Endothelial cell of umbilical vein (primary cell): ENCODE measurements around the gene RAB18. TPM values are rescaled to one million over a fixed set of nuclear protein-coding genes. Genes with fewer than 3 reads are reported as not detected.

ENCODE experiments used
- BruUV-seq: library from RNA; stranded (reverse); fragments of 400-500 nt; replicated peaks from 2 replicates; lab custom pipeline; 2021; lab: Mats Ljungman, UMichigan
- CTCF ChIA-PET: fragments of 300-600, 350-600 bp; sonication (Branson Sonifier 250); formaldehyde crosslinking; loops from one replicate; lab custom pipeline; 2021; ENCODE audit warnings: antibody characterized with exemption, inconsistent platforms; lab: Charles Lee
- POLR2A ChIA-PET: fragments of 300-600, 350-600 bp; sonication (Branson Sonifier 250); formaldehyde crosslinking; loops from one replicate; lab custom pipeline; 2021; ENCODE audit warnings: antibody characterized with exemption, inconsistent platforms; lab: Charles Lee
- DNase-seq: peaks from one replicate; pipeline ENCODE4 v3.0.0-alpha.2; 2011; ENCODE audit warnings: low read depth, low spot score
- FAIRE-seq: peaks from 2 replicates; lab custom pipeline; 2011; peaks lifted over from hg19 to GRCh38; lab: Jason Lieb, UNC
- H2AFZ ChIP-seq: 2 replicates; pipeline ENCODE4 v1.6.0; 2012; ENCODE audit warnings: low read depth, low read length, control low read depth, inconsistent platforms
- H3K27ac ChIP-seq: 2 replicates; pipeline ENCODE4 v1.5.1; 2011; ENCODE audit warnings: low read depth, mild to moderate bottlenecking, control low read depth, low read length, moderate library complexity; ENCODE audit not compliant: insufficient read depth
- H3K27me3 ChIP-seq, 2 experiments: 2 replicates each; pipeline versions ENCODE4 v1.6.0 to v1.6.1; 2011; ENCODE audit warnings: low read length in 2 of 2, mixed read lengths in 1 of 2; ENCODE audit not compliant: control insufficient read depth in 2 of 2, insufficient read depth in 2 of 2
- H3K36me3 ChIP-seq, 2 experiments: 2 replicates in 1 of 2; 3 replicates in 1 of 2; pipeline ENCODE4 v1.5.1; 2011; ENCODE audit warnings: low read length in 2 of 2, mild to moderate bottlenecking in 1 of 2, moderate library complexity in 1 of 2; ENCODE audit not compliant: control insufficient read depth in 2 of 2, insufficient read depth in 2 of 2; ENCODE audit errors: extremely low read depth in 1 of 2
- H3K4me1 ChIP-seq: 3 replicates; pipeline ENCODE4 v1.5.1; 2011; ENCODE audit warnings: mild to moderate bottlenecking, low read length; ENCODE audit not compliant: control insufficient read depth, insufficient read depth; ENCODE audit errors: extremely low read depth
- H3K4me2 ChIP-seq: 2 replicates; pipeline ENCODE4 v1.6.1; 2011; ENCODE audit warnings: low read length, control low read depth, mixed read lengths; ENCODE audit not compliant: insufficient read depth
- H3K4me3 ChIP-seq, 3 experiments: fragments of 200-600 bp in 1 of 3; sonication (generic), shearing (Covaris generic) in 1 of 3; replicated peaks in 1 of 3; 2 replicates each; pipeline ENCODE4 v1.5.1; 2011 to 2016; ENCODE audit warnings: control low read depth in 3 of 3, low read length in 3 of 3, mild to moderate bottlenecking in 2 of 3, inconsistent platforms in 1 of 3, low read depth in 1 of 3, moderate library complexity in 1 of 3; ENCODE audit not compliant: insufficient read depth in 1 of 3
- H3K79me2 ChIP-seq: 2 replicates; pipeline ENCODE4 v1.6.0; 2012; ENCODE audit warnings: low read length, inconsistent platforms; ENCODE audit not compliant: control insufficient read depth, insufficient read depth
- H3K9ac ChIP-seq: replicated peaks from 2 replicates; pipeline ENCODE3; 2011; ENCODE audit warnings: low read length, control low read depth; ENCODE audit not compliant: insufficient read depth; ENCODE audit errors: extremely low read depth
- H3K9me1 ChIP-seq: replicated peaks from 3 replicates; pipeline ENCODE4 v1.6.0; 2011; ENCODE audit warnings: mild to moderate bottlenecking, low read length; ENCODE audit not compliant: control insufficient read depth, insufficient read depth; ENCODE audit errors: extremely low read depth
- H3K9me3 ChIP-seq: replicated peaks from 2 replicates; pipeline ENCODE4 v1.5.1; 2012; ENCODE audit warnings: low read length, inconsistent platforms; ENCODE audit not compliant: control insufficient read depth, insufficient read depth
- H4K20me1 ChIP-seq: replicated peaks from 2 replicates; pipeline ENCODE3; 2011; ENCODE audit warnings: mild to moderate bottlenecking, low read length; ENCODE audit not compliant: control insufficient read depth, insufficient read depth; ENCODE audit errors: extremely low read depth
- FOS ChIP-seq: IDR thresholded peaks from 2 replicates; pipeline ENCODE4 v1.6.1; 2011; ENCODE audit warnings: mild to moderate bottlenecking, low read length, moderate library complexity, borderline replicate concordance; ENCODE audit not compliant: insufficient read depth
- GATA2 ChIP-seq: IDR thresholded peaks from 2 replicates; pipeline ENCODE4 v1.7.0; 2011; ENCODE audit warnings: low read depth, mild to moderate bottlenecking, moderate library complexity, mixed read lengths, low read length; ENCODE audit not compliant: insufficient read length, insufficient read depth
- MYC ChIP-seq: IDR thresholded peaks from one replicate; pipeline ENCODE4 v1.6.1; 2011; ENCODE audit warnings: mild to moderate bottlenecking, low read depth, low read length
- POLR2A ChIP-seq: IDR thresholded peaks from 2 replicates; pipeline ENCODE4 v1.6.1; 2012; ENCODE audit warnings: low read depth, mild to moderate bottlenecking, control low read depth, low read length
- POLR2AphosphoS5 ChIP-seq: IDR thresholded peaks from 2 replicates; pipeline ENCODE4 v1.6.1; 2012; ENCODE audit warnings: low read depth, mild to moderate bottlenecking, control low read depth, low read length, moderate library complexity; ENCODE audit not compliant: insufficient read depth
- dilution Hi-C: fragments of 300-500 bp; cut with MboI; formaldehyde crosslinking; loops from one replicate; pipeline ENCODE4 v1.15.0; 2019; ENCODE audit warnings: low sequenced_read_pairs; ENCODE audit not compliant: extremely low pct_ligation_motif_present
- intact Hi-C: fragments of 100-400 bp; cut with micrococcal nuclease; formaldehyde crosslinking; loops from one replicate; pipeline ENCODE4 v1.10.0; 2022
- polyA plus RNA-seq, 4 experiments: library from polyadenylated mRNA; depleted of rRNA in 3 of 4; stranded (reverse) in 3 of 4; unstranded in 1 of 4; fragments of >200 nt; gene quantifications; 2 replicates each; pipeline versions ENCODE4 v1.2.1 to v1.2.3, GENCODE V29; 2011 to 2012; ENCODE audit warnings: missing spikeins in 1 of 4
- total RNA-seq: library from RNA; stranded (reverse); gene quantifications from 2 replicates; pipeline ENCODE4 v1.2.3, GENCODE V29; 2021
- TF ChIP-seq, protein P1 (sequence below), 2 donors: IDR thresholded peaks; 1 replicate in 1 of 2; 2 replicates in 1 of 2; pipeline ENCODE4 v1.5.1; 2011; ENCODE audit warnings: low read length in 2 of 2, mild to moderate bottlenecking in 2 of 2, moderate library complexity in 2 of 2, control low read depth in 1 of 2, inconsistent platforms in 1 of 2, low read depth in 1 of 2; ENCODE audit not compliant: insufficient read depth in 1 of 2; ENCODE audit errors: extremely low read depth in 1 of 2
- TF ChIP-seq, protein P2 (sequence below): IDR thresholded peaks from 2 replicates; pipeline ENCODE4 v1.6.1; 2011; ENCODE audit not compliant: insufficient read depth, insufficient read length

The RAB18 gene
- total and polyA plus RNA-seq, 2 donors (not counting 3 experiments of a cell fraction or from before 2014, with no cell fraction given), result 20.4 to 108 TPM

DNA sequence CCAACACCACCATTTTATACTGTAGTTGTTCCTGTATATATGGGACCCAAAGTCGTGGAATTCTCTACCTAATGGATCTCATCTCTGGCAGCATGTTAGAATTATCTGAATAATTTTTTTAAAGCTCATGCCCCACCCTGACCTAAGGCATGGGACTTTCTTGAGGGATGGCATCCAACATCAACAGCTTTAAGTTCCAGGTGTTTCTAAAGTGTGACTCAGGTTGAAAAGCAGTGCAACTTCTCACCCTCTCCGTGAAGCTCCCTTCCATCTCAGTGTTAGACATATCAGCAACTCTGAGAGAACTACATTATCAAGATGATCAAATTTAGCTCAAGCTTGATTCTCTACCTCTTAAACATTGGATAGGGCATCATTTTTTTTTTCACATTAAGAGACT lies 18.1 kb upstream of the RAB18 start:
- no peaks in the 10 kb centered on the region for H3K79me2 ChIP-seq
- FAIRE-seq (no peak), DNase-seq (no peak)
- CTCF ChIA-PET, result no interaction called here
- no peak overlapping the region for H3K4me2 ChIP-seq
- no peaks in the 10 kb centered on the region for H3K36me3 ChIP-seq
- dilution Hi-C loops, result no loop called here
- no peaks in the 10 kb centered on the region for H3K4me1 ChIP-seq
- POLR2A ChIA-PET, result no interaction called here
- intact Hi-C loops, result no loop called here
- no peak overlapping the region for H3K9ac ChIP-seq
- no peaks in the 10 kb centered on the region for H4K20me1 ChIP-seq
- H3K4me3 ChIP-seq, result no peak overlapping the region
- no peak overlapping the region for H2AFZ ChIP-seq
- TF ChIP-seq POLR2A, result no peak
- no peak for TF ChIP-seq POLR2AphosphoS5
- TF ChIP-seq, protein P1, sequence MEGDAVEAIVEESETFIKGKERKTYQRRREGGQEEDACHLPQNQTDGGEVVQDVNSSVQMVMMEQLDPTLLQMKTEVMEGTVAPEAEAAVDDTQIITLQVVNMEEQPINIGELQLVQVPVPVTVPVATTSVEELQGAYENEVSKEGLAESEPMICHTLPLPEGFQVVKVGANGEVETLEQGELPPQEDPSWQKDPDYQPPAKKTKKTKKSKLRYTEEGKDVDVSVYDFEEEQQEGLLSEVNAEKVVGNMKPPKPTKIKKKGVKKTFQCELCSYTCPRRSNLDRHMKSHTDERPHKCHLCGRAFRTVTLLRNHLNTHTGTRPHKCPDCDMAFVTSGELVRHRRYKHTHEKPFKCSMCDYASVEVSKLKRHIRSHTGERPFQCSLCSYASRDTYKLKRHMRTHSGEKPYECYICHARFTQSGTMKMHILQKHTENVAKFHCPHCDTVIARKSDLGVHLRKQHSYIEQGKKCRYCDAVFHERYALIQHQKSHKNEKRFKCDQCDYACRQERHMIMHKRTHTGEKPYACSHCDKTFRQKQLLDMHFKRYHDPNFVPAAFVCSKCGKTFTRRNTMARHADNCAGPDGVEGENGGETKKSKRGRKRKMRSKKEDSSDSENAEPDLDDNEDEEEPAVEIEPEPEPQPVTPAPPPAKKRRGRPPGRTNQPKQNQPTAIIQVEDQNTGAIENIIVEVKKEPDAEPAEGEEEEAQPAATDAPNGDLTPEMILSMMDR (IDR thresholded peaks at IDR 0.05; ENCODE audit: extremely low read depth in 1 of 2, insufficient read depth in 1 of 2, low read depth in 1 of 2, low read length in 2 of 2), result no peak
- no peak for TF ChIP-seq GATA2
- no peak for TF ChIP-seq FOS
- no TSS peak for BruUV-seq
- H3K27ac ChIP-seq, result no peak overlapping the region
- peaks cover 0 to 3% of the 10 kb centered on the region in 2 experiments for H3K27me3 ChIP-seq
- H3K9me1 ChIP-seq, result no peaks in the 10 kb centered on the region
- H3K9me3 ChIP-seq, result no peaks in the 10 kb centered on the region

DNA sequence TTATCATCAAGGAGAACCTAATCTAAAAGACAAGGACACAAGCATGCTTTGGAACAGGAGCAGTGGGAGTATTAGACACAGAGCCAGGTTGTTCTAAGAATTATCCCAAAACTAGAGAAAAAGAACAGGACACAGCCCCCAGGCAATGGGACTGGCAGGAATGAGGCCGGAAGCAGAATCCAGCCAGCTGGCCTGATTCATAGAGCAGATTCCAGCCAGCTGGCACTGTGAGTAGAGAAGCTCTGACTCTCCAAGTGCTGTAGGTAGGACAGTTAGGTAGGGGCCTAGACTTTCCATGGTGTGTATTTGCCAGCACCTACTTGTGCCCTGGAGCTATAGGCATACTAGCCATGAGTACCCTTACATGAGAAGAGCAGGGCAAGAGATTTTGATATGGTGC lies 13.3 kb upstream of the RAB18 start:
- no peaks in the 10 kb centered on the region for H3K4me1 ChIP-seq
- FAIRE-seq (no peak), DNase-seq (no peak)
- H3K4me2 ChIP-seq, result no peak overlapping the region
- no peaks in the 10 kb centered on the region for H3K9me3 ChIP-seq
- H2AFZ ChIP-seq, result no peak overlapping the region
- no peak overlapping the region for H3K4me3 ChIP-seq
- ChIA-PET POLR2A (no interaction called here), CTCF (no interaction called here)
- dilution Hi-C loops (no loop called here), intact Hi-C loops (no loop called here)
- no peak overlapping the region for H3K9ac ChIP-seq
- TF ChIP-seq MYC (no peak), POLR2AphosphoS5 (no peak), GATA2 (no peak)
- TF ChIP-seq, protein P2, sequence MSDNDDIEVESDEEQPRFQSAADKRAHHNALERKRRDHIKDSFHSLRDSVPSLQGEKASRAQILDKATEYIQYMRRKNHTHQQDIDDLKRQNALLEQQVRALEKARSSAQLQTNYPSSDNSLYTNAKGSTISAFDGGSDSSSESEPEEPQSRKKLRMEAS, result no peak
- TF ChIP-seq, protein P1 (IDR thresholded peaks at IDR 0.05; ENCODE audit: extremely low read depth in 1 of 2, insufficient read depth in 1 of 2, low read depth in 1 of 2, low read length in 2 of 2), result no peak
- H3K27me3 ChIP-seq, result peaks cover 8 to 9% of the 10 kb centered on the region in 2 experiments
- H3K9me1 ChIP-seq, result no peaks in the 10 kb centered on the region
- BruUV-seq, result no TSS peak
- no peaks in the 10 kb centered on the region for H4K20me1 ChIP-seq
- no peaks in the 10 kb centered on the region for H3K36me3 ChIP-seq
- H3K79me2 ChIP-seq, result no peaks in the 10 kb centered on the region
- H3K27ac ChIP-seq, result no peak overlapping the region
